SK-N-SH (cell line): Measurements from ENCODE around the gene GATC. TPM values are rescaled to one million over a fixed set of nuclear protein-coding genes. Genes with fewer than 3 reads are reported as not detected.

Experiments used
- CTCF ChIA-PET: fragments of 300-600, 350-600 bp; formaldehyde crosslinking; extraction: SDS; loops from one replicate; lab custom pipeline; 2021; lab: Yijun Ruan, JAX
- POLR2A ChIA-PET: fragments of 350-600 bp; sonication (Branson Sonifier 250); formaldehyde crosslinking; extraction: SDS; loops from one replicate; lab custom pipeline; 2020; ENCODE audit warnings: antibody characterized with exemption, inconsistent platforms; lab: Yijun Ruan, JAX
- DNase-seq: peaks from one replicate; pipeline ENCODE4 v3.0.0; 2012
- H2AFZ ChIP-seq: fragments of 200-600 bp; sonication (generic); 2 replicates; pipeline ENCODE4 v1.8.1; 2016; ENCODE audit warnings: antibody characterized with exemption, mild to moderate bottlenecking, low read depth
- H3F3A ChIP-seq: fragments of 200-600 bp; sonication (generic); replicated peaks from 2 replicates; pipeline ENCODE3; 2016; ENCODE audit warnings: antibody characterized with exemption, mild to moderate bottlenecking; ENCODE audit not compliant: insufficient read depth
- H3K27ac ChIP-seq, 2 experiments: fragments of 200-500 bp in 1 of 2; fragments of 200-600 bp in 1 of 2; sonication (Bioruptor generic) in 1 of 2; sonication (generic), shearing (Covaris generic) in 1 of 2; 2 replicates each; pipeline versions ENCODE4 v1.5.1 to v1.6.1; 2014 to 2016; ENCODE audit warnings: low read depth in 2 of 2, inconsistent platforms in 1 of 2, low read length in 1 of 2, mild to moderate bottlenecking in 1 of 2, mixed read lengths in 1 of 2
- H3K27me3 ChIP-seq: fragments of 200-600 bp; sonication (generic), shearing (Covaris generic); 2 replicates; pipeline ENCODE4 v1.6.1; 2016; ENCODE audit warnings: mixed run types; ENCODE audit not compliant: insufficient read depth
- H3K36me3 ChIP-seq, 2 experiments: fragments of 200-500 bp in 1 of 2; fragments of 200-600 bp in 1 of 2; sonication (Bioruptor generic) in 1 of 2; sonication (generic) in 1 of 2; replicated peaks in 1 of 2; 2 replicates each; pipeline versions ENCODE3 to v1.5.1; 2014 to 2016; ENCODE audit warnings: low read length in 1 of 2, mild to moderate bottlenecking in 1 of 2; ENCODE audit not compliant: insufficient read depth in 2 of 2, control insufficient read depth in 1 of 2
- H3K4me1 ChIP-seq, 2 experiments: fragments of 200-500 bp in 1 of 2; fragments of 200-600 bp in 1 of 2; sonication (Bioruptor generic) in 1 of 2; sonication (generic), shearing (Covaris generic) in 1 of 2; 2 replicates each; pipeline versions ENCODE4 v1.5.1 to v1.6.1; 2014 to 2016; ENCODE audit warnings: low read depth in 1 of 2, low read length in 1 of 2, mixed run types in 1 of 2; ENCODE audit not compliant: insufficient read depth in 2 of 2, control insufficient read depth in 1 of 2
- H3K4me2 ChIP-seq: fragments of 200-600 bp; sonication (generic), shearing (Covaris generic); 2 replicates; pipeline ENCODE4 v1.6.1; 2017; ENCODE audit warnings: mixed run types
- H3K4me3 ChIP-seq, 2 experiments: fragments of 200-500 bp in 1 of 2; fragments of 200-600 bp in 1 of 2; sonication (Bioruptor generic) in 1 of 2; sonication (generic), shearing (Covaris generic) in 1 of 2; 2 replicates each; pipeline versions ENCODE4 v1.5.1 to v1.8.1; 2014 to 2016; ENCODE audit warnings: low read depth in 2 of 2, inconsistent platforms in 1 of 2, low read length in 1 of 2, mild to moderate bottlenecking in 1 of 2, mixed read lengths in 1 of 2, moderate library complexity in 1 of 2
- H3K79me2 ChIP-seq: fragments of 200-600 bp; sonication (generic); 2 replicates; pipeline ENCODE4 v1.8.1; 2017; ENCODE audit warnings: mild to moderate bottlenecking; ENCODE audit not compliant: insufficient read depth
- H3K9ac ChIP-seq: fragments of 200-600 bp; sonication (generic); 2 replicates; pipeline ENCODE4 v1.6.1; 2017; ENCODE audit warnings: mixed run types
- H3K9me2 ChIP-seq: fragments of 200-600 bp; sonication (generic); 2 replicates; pipeline ENCODE4 v1.6.1; 2017; ENCODE audit warnings: mixed run types
- H3K9me3 ChIP-seq: fragments of 200-600 bp; sonication (generic); 2 replicates; pipeline ENCODE4 v1.6.1; 2017; ENCODE audit warnings: mixed run types, mild to moderate bottlenecking, moderate library complexity
- H4K20me1 ChIP-seq: fragments of 200-600 bp; sonication (generic); 2 replicates; pipeline ENCODE4 v1.6.1; 2017; ENCODE audit warnings: mild to moderate bottlenecking, mixed run types; ENCODE audit not compliant: insufficient read depth
- CHD2 ChIP-seq: fragments of 150-350 bp; IDR thresholded peaks from 2 replicates; pipeline ENCODE4 v1.6.1; 2018; ENCODE audit warnings: low read length; ENCODE audit not compliant: partially characterized antibody
- GABPA ChIP-seq: IDR thresholded peaks from 2 replicates; pipeline ENCODE4 v1.4.0; 2012; ENCODE audit warnings: low read depth, mild to moderate bottlenecking
- MEF2A ChIP-seq: IDR thresholded peaks from 2 replicates; pipeline ENCODE4 v1.4.0; 2012; ENCODE audit warnings: low read depth, borderline replicate concordance
- MXI1 ChIP-seq: IDR thresholded peaks from 2 replicates; pipeline ENCODE4 v1.6.1; 2012; ENCODE audit warnings: mild to moderate bottlenecking, low read depth, low read length, improper control_type of control experiment
- NRF1 ChIP-seq: IDR thresholded peaks from 2 replicates; pipeline ENCODE4 v1.6.1; 2012; ENCODE audit warnings: low read depth, mild to moderate bottlenecking, low read length
- RAD21 ChIP-seq: IDR thresholded peaks from 2 replicates; pipeline ENCODE4 v1.6.1; 2012; ENCODE audit warnings: mild to moderate bottlenecking, low read length
- RXRA ChIP-seq: IDR thresholded peaks from 2 replicates; pipeline ENCODE4 v1.4.0; 2012; ENCODE audit warnings: low read depth, mild to moderate bottlenecking, borderline replicate concordance
- SIN3A ChIP-seq: IDR thresholded peaks from 2 replicates; pipeline ENCODE4 v1.6.1; 2012; ENCODE audit warnings: low read depth, mild to moderate bottlenecking, low read length, moderate library complexity, borderline replicate concordance
- SMC3 ChIP-seq: IDR thresholded peaks from 2 replicates; pipeline ENCODE4 v1.6.1; 2012; ENCODE audit warnings: low read depth, low read length, improper control_type of control experiment
- WGBS: methylation state at CpG from one replicate; pipeline ENCODE4 v1.1.6; 2017; ENCODE audit warnings: low lambda C conversion rate; 5-methylcytosine and 5-hydroxymethylcytosine counted together
- polyA plus RNA-seq, 3 experiments: library from polyadenylated mRNA; depleted of rRNA; stranded (reverse); fragments of >200 nt; gene quantifications; 2 replicates each; pipeline ENCODE4 v1.2.3, GENCODE V29; 2012
- TF ChIP-seq, protein P1 (sequence below): IDR thresholded peaks from 2 replicates; pipeline ENCODE4 v1.4.0; 2012; ENCODE audit warnings: low read depth, borderline replicate concordance
- TF ChIP-seq, protein P2 (sequence below): IDR thresholded peaks from 2 replicates; pipeline ENCODE4 v1.6.1; 2012; ENCODE audit warnings: mild to moderate bottlenecking, low read depth, low read length, moderate library complexity
- TF ChIP-seq, protein P3 (sequence below): IDR thresholded peaks from 2 replicates; pipeline ENCODE4 v1.4.0; 2012; ENCODE audit warnings: low read depth, borderline replicate concordance

Gene GATC
- polyA plus RNA-seq, 1 of the 3 experiments (the other 2 are of a cell fraction): 10.6 TPM

DNA sequence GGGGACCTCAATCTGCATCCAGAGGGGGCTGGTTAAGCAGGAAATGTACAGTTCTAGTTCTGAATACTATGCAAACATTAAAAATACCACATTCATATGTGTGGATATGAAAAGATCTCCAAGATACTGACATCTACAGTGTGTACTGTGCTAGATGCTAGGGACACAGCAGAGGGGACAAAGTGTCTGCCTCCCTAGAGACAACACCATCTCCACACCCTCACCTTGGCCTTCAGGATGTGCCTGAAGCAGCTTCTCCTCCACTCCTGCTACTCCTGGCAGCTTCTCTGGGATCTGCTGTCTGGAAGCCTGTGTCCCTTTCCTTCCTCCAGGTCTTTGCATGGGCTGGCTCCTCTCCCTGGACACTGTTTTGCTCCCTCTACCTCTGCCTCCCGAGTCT lies 34.0 kb downstream of the GATC start:
- ChIA-PET POLR2A (interaction anchor here (0.5 to 1.3 kb wide), 2 partner anchors 15 to 91 kb away, joined by 3 to 5 read pairs; partner anchors contain the start of gene DYNLL1), CTCF (interaction anchor here (0.6 to 2.5 kb wide), 3 partner anchors 10 to 32 kb away, joined by 3 to 7 read pairs (median 5); partner anchors contain the start of gene SRSF9)
- Histone ChIP-seq H2AFZ (no peak overlapping the region), H3K4me1 (peaks cover 0 to 2% of the 10 kb centered on the region in 2 experiments; a peak in 1 of 4 replicates), H3K9me2 (no peaks in the 10 kb centered on the region), H3K4me2 (no peak overlapping the region), H3K9me3 (no peaks in the 10 kb centered on the region), H3F3A (peaks cover 2% of the 10 kb centered on the region), H3K27ac (no peak overlapping the region), H3K79me2 (no peaks in the 10 kb centered on the region; the same call in 1 of the 2 replicates), H3K9ac (no peak overlapping the region), H3K27me3 (no peaks in the 10 kb centered on the region), H3K36me3 (no peaks in the 10 kb centered on the region), H4K20me1 (no peaks in the 10 kb centered on the region), H3K4me3 (no peak overlapping the region)
- DNase-seq: no peak
- TF ChIP-seq CHD2: no peak
- TF ChIP-seq RAD21: no peak
- TF ChIP-seq SIN3A: no peak
- TF ChIP-seq GABPA: no peak
- no peak for TF ChIP-seq RXRA
- TF ChIP-seq, protein P1, sequence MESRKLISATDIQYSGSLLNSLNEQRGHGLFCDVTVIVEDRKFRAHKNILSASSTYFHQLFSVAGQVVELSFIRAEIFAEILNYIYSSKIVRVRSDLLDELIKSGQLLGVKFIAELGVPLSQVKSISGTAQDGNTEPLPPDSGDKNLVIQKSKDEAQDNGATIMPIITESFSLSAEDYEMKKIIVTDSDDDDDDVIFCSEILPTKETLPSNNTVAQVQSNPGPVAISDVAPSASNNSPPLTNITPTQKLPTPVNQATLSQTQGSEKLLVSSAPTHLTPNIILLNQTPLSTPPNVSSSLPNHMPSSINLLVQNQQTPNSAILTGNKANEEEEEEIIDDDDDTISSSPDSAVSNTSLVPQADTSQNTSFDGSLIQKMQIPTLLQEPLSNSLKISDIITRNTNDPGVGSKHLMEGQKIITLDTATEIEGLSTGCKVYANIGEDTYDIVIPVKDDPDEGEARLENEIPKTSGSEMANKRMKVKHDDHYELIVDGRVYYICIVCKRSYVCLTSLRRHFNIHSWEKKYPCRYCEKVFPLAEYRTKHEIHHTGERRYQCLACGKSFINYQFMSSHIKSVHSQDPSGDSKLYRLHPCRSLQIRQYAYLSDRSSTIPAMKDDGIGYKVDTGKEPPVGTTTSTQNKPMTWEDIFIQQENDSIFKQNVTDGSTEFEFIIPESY: no peak
- TF ChIP-seq, protein P2, sequence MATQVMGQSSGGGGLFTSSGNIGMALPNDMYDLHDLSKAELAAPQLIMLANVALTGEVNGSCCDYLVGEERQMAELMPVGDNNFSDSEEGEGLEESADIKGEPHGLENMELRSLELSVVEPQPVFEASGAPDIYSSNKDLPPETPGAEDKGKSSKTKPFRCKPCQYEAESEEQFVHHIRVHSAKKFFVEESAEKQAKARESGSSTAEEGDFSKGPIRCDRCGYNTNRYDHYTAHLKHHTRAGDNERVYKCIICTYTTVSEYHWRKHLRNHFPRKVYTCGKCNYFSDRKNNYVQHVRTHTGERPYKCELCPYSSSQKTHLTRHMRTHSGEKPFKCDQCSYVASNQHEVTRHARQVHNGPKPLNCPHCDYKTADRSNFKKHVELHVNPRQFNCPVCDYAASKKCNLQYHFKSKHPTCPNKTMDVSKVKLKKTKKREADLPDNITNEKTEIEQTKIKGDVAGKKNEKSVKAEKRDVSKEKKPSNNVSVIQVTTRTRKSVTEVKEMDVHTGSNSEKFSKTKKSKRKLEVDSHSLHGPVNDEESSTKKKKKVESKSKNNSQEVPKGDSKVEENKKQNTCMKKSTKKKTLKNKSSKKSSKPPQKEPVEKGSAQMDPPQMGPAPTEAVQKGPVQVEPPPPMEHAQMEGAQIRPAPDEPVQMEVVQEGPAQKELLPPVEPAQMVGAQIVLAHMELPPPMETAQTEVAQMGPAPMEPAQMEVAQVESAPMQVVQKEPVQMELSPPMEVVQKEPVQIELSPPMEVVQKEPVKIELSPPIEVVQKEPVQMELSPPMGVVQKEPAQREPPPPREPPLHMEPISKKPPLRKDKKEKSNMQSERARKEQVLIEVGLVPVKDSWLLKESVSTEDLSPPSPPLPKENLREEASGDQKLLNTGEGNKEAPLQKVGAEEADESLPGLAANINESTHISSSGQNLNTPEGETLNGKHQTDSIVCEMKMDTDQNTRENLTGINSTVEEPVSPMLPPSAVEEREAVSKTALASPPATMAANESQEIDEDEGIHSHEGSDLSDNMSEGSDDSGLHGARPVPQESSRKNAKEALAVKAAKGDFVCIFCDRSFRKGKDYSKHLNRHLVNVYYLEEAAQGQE: no peak
- TF ChIP-seq, protein P3, sequence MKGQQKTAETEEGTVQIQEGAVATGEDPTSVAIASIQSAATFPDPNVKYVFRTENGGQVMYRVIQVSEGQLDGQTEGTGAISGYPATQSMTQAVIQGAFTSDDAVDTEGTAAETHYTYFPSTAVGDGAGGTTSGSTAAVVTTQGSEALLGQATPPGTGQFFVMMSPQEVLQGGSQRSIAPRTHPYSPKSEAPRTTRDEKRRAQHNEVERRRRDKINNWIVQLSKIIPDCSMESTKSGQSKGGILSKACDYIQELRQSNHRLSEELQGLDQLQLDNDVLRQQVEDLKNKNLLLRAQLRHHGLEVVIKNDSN: no peak
- TF ChIP-seq MXI1: no peak
- TF ChIP-seq MEF2A: no peak
- TF ChIP-seq NRF1: no peak
- no peak for TF ChIP-seq SMC3
- WGBS: 36% methylated on average over 1 of the region's 1 CpG
